B cell (primary cell): Measurements from ENCODE around the gene ZNF746.

Experiments used
- CTCF ChIP-seq: fragments of 200-600 bp; IDR thresholded peaks from one replicate; pipeline ENCODE4 v1.8.0; 2022; ENCODE audit warnings: antibody characterized with exemption, mild to moderate bottlenecking
- EZH2 ChIP-seq: IDR thresholded peaks from 2 replicates; pipeline ENCODE4 v1.6.1; 2012; ENCODE audit warnings: borderline replicate concordance, low read depth, mild to moderate bottlenecking, moderate library complexity, low read length; ENCODE audit not compliant: insufficient read depth, poor library complexity, severe bottlenecking

- TF ChIP-seq CTCF (no peak), EZH2 (no peak)
Measured at GRCh38 chr7:149467321-149467859, 30.2 kb downstream of the ZNF746 start.
